ENCODE results near the gene PLCXD1.
"Not testable (repeated sequence)": the region's sequence is repeated elsewhere in the genome, so short reads cannot be mapped to it uniquely, and the experiment has no call there.

PLCXD1 gene

DNA sequence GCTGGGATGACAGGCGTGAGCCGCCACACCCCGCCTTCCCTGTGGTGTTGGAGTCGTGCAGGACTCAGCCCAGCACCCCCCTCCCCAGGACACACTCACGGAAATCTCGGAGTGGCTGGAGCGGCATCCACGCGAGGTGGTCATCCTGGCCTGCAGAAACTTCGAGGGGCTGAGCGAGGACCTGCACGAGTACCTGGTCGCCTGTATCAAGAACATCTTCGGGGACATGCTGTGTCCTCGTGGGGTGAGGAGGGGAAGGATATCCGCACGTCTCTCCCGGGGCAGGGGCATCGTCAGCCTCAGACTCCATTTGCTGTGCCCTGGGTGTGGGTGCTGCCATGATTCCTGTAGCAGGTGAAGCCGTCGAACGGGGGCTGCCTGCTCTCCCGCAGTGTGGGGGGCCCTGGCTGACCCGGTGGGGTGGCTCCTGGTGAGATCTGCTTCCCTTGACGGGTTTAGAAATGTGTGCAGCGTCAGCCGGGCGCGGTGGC lies 10.3 kb downstream of the PLCXD1 start:
- DNase-seq (ENCODE audit: low read depth, low spot score), result no peak

DNA sequence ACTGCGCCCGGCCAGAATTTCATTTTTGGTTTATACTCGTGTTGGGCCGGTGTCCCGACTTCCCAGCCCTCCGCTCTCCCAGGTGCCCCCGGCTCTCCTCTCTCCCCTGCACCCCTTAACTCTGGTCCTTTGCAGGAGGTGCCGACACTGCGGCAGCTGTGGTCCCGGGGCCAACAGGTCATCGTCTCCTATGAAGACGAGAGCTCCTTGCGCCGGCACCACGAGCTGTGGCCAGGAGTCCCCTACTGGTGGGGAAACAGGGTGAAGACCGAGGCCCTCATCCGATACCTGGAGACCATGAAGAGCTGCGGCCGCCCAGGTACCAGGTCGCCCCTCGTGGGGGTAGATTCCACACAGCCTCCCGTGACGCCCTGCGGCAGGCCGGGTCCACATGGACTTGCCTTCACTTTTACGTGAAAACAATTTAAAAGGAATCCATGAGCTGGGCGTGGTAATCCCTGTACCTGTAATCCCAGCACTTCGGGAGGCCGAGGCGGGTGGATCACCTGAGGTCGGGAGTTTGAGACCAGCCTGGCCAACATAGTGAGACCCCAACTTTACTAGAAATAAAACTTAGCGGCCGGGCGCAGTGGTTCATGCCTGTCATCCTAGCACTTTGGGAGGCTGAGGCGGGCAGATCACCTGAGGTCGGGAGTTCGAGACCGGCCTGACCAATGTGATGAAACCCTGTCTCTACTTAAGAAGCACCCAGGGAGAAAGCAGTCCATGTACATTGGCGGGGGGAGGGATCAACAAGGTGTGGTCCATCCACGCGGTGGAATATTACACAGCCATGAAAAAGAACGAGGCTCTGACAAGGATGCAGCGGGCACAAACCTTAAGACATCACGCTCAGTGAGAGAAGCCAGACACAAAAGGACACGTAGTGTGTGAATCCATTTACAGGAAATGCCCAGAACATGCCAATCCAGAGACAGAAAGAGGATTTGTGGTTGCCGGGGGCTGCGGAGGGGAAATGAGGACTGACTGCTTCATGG lies 12.0 kb downstream of the PLCXD1 start:
- no peak for DNase-seq (ENCODE audit: low read depth, low spot score)

DNA sequence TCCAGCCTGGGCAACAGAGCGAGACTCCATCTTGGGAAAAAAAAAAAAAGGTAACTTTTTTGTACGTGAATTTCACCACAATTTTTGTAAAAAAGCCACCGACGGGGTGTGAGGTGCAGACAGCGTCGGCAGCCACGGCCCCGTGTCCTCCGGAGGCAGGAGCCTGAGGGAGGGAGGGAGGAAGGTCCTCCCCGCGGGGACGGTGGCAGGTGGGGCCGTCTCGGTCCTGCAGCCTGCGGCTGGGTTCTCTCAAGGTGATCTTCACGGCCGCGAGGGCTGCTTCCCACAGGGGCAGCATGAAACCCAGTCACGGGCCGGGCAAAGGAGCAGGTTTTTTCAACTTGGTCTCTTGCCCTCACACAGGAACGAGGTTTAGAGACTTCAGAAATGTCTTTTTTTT lies 14.0 kb downstream of the PLCXD1 start:
- DNase-seq (ENCODE audit: low read depth, low spot score), result no peak

DNA sequence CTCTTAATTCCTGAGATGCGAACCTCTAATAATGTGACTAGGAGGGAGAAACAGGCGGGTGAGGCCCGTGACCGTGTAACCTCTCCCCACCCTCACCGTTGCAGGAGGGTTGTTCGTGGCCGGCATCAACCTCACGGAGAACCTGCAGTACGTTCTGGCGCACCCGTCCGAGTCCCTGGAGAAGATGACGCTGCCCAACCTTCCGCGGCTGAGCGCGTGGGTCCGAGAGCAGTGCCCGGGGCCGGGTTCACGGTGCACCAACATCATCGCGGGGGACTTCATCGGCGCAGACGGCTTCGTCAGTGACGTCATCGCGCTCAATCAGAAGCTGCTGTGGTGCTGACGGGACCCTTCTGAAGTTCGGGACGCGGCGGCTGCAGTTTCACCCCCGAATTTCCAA lies 17.8 kb downstream of the PLCXD1 start:
- no peak for DNase-seq (ENCODE audit: low read depth, low spot score)

DNA sequence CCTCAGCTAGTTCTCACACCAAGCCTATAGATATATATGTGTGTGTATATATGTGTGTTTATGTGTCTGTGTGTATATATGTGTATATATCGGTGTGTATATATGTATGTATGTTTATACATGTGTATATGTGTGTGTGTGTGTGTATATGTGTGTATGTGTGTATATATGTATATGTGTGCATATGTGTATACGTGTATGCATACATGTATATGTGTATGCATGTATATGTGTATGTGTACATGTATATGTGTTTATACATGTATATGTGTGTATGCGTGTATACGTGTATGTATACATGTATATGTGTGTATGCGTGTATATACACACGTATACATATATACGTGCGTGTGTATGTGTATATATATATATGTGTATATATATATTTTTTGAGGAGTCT lies 19.2 kb downstream of the PLCXD1 start:
- DNase-seq (ENCODE audit: low read depth, low spot score), result no peak

DNA sequence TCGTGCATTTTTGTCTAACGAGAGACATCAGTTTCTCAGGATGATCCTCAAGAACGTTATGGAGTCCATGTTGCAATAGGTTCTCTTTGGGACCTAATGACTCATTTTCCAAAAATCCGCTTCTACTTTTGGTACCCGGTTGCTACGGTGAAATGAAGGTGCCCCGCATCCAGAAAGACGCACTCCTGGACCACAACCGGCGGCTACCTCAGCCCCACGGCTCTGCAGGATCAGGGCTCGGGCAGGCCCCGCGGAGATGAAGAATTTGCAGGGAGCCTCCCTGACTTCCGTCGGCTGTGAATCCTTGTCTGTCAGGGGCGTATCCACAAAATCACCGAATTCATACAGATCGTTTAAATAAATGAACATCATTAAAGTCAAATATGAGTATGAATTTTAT lies 21.8 kb downstream of the PLCXD1 start:
- no peak for DNase-seq (ENCODE audit: low read depth, low spot score)

DNA sequence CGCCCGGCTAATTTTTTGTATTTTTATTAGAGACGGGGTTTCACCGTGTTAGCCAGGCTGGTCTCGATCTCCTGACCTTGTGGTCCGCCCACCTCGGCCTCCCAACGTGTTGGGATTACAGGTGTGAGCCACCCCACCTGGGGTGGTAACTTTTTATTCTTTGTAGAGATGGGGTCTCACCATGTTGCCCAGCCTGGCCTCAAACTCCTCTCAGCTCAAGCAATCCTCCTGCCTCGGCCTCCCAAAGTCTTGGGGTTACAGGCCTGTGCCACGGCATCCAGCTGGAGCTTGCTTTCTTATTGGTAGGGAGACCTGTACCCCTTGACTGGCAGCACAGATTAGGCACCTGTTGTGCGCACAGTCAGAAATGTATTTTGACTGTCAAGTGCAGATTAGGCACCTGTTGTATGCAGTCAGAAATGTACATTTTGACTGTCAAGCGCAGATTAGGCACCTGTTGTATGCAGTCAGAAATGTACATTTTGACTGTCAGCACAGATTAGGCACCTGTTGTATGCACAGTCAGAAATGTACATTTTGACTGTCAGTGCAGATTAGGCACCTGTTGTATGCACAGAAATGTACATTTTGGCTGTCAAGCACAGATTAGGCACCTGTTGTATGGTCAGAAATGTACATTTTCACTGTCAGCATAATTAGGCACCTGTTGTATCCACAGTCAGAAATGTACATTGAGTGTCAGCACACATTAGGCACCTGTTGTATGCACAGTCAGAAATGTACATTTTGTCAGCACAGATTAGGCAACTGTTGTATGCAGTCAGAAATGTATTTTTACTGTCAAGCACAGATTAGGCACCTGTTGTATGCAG lies 24.8 kb downstream of the PLCXD1 start:
- DNase-seq (ENCODE audit: low read depth, low spot score), result not testable (repeated sequence)

DNA sequence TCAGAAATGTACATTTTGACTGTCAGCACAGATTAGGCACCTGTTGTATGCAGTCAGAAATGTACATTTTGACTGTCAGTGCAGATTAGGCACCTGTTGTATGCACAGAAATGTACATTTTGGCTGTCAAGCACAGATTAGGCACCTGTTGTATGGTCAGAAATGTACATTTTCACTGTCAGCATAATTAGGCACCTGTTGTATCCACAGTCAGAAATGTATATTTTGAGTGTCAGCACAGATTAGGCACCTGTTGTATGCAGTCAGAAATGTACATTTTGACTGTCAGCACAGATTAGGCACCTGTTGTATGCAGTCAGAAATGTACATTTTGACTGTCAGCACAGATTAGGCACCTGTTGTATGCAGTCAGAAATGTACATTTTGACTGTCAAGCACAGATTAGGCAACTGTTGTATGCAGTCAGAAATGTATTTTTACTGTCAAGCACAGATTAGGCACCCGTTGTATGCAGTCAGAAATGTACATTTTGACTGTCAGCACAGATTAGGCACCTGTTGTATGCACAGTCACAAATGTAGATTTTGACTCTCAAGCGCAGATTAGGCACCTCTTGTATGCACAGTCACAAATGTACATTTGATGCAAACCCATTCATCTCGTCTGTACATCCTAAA lies 25.6 kb downstream of the PLCXD1 start:
- not testable (repeated sequence) for DNase-seq (ENCODE audit: low read depth, low spot score)

DNA sequence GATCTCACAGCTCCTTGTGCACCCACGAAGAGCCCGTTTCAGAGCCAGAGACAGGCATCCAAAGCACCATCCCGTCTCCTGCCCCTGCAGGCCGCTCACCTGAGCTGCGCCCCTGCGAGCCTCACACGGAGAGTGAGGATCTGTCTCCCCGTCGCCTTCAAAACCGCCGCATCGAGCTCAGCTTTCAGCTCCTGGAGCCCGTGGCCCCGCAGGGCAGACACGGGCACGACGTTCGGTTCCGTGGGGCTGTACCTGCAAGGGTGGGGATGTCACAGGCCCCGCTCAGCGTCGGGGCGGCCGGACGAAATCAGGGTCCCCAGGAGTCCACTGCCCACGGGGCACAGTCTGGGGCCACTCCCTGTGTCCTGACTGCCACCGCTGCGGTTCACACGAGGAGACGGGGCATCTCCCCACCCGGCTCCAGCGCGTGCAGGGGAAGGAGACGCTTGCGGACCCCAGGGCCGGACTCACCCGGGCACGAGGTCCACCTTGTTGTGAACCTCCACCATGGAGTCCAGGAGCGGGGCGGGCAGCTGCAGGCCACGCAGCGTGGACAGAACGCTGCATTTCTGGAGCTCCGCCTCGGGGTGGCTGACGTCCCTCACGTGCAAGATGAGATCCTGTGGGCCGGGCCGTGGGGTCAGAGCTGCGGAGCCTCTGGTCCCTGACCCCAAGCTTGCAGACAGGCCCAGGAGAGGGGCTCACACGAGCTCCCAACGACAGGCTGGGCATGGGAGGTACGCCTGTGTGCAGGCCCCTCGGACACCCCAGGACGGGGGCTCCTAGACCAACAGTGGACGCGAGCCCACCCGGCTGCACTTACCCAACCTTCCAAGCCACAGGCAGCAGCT lies 26.3 kb downstream of the PLCXD1 start:
- no peak for DNase-seq (ENCODE audit: low read depth, low spot score)

DNA sequence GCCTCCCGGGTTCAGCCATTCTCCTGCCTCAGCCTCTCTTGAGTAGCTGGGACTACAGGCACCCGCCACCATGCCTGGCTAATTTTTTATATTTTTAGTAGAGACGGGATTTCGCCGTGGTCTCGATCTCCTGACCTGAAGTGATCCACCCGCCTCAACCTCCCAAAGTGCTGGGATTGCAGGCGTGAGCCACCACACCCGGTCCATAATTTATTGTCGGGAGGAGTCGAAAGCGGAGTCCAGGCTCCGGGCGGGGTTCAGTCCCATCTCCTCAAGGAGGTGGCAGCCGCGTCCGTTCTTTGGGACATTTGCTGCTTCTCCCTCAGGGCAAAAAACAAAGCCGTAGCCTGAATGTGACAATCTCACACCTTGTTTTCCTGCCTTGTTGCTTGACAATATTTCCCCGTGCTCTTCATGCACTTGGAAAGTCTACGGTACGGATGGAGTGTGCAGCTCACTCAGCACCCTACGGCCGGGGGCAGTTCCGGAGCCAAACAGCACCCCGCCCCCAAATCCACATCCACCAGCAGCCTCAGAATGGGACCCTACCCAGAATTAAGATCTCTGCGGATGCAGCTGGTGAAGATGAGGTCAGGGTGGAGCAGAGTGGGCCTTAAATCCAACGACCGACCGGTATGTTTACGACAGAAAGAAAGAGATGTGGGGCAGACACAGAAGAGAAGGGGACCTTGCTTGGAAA lies 27.8 kb downstream of the PLCXD1 start:
- DNase-seq (ENCODE audit: low read depth, low spot score), result no peak

DNA sequence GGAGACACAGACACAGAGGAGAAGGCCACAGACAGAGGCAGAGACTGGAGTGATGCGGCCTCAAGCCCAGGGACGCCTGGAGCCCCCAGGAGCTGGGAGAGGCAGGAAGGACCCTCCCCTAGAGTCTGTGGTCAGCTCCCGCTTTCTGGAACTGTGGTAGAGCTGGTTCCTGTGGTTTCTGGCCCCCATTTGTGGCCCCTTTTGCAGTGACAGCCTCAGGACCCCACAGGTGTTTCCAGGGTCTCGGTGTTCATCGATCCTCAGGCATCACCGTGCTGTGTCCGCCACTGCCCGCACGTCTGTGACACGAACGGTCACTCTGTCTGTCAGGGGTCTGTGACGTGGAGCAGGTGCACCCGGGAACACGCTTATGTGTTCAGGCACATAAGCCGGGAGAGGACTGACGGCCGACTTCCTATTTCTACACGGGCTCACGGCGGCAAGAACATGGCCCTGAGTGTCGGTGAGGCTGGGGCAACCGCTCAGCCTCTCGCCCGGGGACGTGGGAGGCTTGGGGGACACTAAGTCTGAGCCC lies 29.5 kb downstream of the PLCXD1 start:
- DNase-seq (ENCODE audit: low read depth, low spot score), result no peak

DNA sequence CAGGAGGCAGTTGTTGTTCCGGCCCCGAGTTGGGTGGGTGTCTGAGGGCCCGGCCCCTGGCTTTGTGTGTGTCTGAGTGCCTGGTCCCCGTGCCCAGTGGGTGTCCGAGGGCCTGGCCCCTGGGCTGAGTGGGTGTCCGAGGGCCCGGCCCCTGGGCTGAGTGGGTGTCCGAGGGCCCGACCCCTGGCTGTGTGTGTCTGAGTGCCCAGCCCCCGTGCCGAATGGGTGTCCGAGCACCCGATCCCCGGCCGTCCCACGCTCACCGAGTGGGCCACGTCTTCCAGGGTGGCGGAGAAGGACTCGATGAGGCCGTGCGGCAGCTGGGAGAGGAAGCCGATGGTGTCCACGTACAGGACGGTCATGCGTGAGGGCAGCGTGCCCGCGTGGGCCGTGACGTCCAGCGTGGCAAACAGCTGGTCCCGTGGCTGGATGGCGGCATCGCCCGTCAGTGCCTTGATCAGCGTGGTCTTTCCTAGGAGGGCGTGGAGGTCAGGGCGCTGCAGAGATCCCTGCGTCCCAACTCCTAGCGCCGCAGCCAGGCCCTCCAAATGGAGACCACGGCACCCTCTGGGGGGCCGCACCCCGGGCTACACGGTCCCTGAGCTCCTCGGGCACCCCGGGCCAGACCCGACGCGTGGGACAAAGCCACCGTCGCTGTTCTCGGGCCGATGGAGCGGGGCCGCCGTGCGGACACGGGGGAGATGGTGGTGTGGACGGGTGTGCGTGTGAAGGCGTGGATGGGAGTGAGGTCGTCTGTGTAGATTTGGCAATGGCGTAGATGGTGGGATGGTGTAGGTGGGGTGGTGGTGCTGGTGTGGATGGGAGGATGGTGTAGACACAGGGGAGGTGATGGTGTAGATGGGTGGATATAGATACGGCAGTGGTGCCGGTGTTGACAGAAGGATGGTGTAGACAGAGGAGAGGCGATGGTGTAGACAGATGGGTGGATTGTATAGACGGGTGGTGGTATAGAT lies 30.3 kb downstream of the PLCXD1 start:
- DNase-seq (ENCODE audit: low read depth, low spot score), result no peak

DNA sequence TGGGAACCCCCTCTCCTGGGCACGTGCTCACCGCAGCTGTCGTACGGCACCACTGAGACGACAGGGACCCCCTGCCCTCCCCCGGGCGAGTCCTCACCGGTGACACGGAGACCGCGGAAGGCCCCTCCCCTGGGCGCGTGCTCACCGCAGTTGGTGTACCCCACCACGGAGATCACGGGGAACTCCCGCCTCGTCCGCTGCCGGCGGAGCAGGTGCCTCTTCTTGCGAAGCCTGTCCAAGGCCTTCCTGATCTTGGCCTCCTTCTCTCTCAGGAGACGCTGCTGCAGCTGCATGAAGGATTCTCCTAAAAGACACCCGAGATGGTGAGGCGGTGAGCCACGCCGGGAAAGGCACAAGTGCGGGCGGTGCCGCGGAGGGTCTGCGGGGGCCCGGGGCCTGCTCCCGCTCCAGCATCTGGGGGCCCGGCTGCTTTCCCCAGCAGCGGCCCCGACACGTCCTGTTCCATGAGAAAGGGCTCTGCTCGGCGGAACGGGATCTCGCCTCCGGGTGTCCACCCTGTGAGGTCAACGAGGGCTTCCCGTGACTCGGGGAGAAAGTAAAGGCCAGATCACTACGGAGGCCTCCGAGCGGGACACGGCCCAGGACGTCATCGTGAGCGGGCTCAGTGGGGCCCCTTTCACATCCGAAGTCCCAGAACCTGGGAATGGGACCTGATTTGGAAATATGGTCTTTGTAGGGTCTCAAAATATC lies 31.6 kb downstream of the PLCXD1 start:
- no peak for DNase-seq (ENCODE audit: low read depth, low spot score)

DNA sequence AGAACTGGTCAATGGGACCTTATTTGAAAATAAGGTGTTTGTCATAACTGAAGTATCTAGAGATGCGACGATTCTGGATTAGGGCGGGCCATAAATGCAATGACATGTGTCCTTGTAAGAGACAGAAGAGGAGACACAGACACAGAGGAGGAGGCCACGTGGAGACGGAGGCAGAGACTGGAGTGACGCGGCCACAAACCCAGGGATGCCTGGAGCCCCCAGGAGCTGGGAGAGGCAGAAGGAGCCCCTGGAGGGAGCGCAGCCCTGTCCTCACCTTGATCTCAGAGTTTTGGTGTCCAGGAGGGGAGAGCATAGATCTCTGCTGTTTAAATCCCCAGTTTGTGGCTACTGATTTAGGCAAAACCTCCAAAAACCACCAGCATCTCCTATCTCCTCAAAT lies 32.4 kb downstream of the PLCXD1 start:
- no peak for DNase-seq (ENCODE audit: low read depth, low spot score)

DNA sequence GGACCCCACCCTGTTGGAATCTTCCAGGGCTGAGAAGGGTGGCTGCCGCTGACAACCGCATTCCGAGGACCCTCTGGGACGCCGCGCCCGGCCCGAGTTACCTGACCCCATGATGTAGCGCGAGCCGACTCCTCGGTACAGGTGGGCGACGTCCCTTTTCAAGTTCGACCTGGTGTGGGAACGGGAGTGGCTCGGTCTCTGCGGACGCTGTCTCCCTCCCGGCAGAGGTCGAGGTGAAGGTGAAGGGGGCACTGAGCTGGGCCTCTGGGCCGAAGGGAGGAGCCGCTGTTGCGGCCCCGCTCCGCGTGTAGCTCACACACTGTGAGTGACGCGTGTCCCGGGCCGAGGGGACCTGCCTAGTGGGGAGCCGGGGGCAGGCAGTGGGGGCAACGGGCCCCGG lies 32.9 kb downstream of the PLCXD1 start:
- DNase-seq (ENCODE audit: low read depth, low spot score), result no peak

DNA sequence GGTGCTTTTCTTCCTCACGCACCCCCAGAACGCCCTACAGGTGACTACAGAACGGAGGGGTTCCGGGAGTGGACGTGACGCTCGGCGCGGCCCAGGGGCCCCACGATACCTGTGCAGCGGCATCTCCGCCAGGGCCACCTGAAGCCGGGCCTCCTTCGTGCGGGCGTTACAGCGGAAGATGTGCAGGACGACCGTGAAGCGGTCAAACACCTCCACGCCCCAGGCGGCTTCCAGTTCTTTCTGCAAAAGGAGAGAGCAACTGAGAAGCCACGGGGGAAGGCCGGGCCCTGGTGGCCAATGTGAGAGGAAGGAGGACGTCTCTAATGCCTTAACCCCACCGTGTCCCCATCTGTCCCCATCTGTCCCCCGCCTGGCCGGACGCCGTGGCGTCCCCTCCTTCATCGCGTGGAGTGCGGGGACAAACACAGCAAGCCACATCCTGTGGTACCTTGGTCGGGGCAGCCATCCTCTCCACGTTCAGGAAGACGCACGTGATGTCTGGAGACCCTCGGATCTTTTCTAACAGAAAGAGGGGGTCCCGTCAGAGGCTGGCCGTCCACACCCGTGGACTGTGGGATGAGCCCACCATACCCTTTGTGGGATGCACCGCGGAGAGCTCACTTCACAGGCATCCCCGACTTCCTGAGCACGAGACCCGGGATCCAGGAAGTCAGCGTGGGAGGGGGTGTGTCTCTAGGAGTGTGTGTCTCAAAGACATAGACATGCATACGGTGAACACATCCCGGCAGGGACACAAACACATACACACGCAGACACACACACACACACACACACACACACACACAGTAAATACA lies 33.8 kb downstream of the PLCXD1 start:
- no peak for DNase-seq (ENCODE audit: low read depth, low spot score)
